GM18498 (cell line): ENCODE data around the gene ARF1.

Experiments used
- ATAC-seq: cut with Tn5 transposase; IDR thresholded peaks from one replicate; pipeline ENCODE4 v1.9.1; 2021; ENCODE audit warnings: mild to moderate bottlenecking, moderate library complexity; ENCODE audit not compliant: unreplicated experiment

ARF1 gene

GRCh38 chr1:228145463-228146416 is 63.2 kb downstream of the ARF1 start:
- no peak for ATAC-seq

- no peak for ATAC-seq
Measured at GRCh38 chr1:228146417-228147150, 64.1 kb downstream of the ARF1 start.

GRCh38 chr1:228147151-228147693 is 64.7 kb downstream of the ARF1 start:
- ATAC-seq, result no peak

GRCh38 chr1:228147768-228148167 is 65.3 kb downstream of the ARF1 start:
- no peak for ATAC-seq

- ATAC-seq, result no peak
Measured at GRCh38 chr1:228148196-228148861, 65.8 kb downstream of the ARF1 start.
